Measurements from ENCODE around the gene TMEM256. TPM values are rescaled to one million over a fixed set of nuclear protein-coding genes. Genes with fewer than 3 reads are reported as not detected.

TMEM256 gene
- total RNA-seq, 1 donor from 2014 or later = 45.9 TPM

DNA sequence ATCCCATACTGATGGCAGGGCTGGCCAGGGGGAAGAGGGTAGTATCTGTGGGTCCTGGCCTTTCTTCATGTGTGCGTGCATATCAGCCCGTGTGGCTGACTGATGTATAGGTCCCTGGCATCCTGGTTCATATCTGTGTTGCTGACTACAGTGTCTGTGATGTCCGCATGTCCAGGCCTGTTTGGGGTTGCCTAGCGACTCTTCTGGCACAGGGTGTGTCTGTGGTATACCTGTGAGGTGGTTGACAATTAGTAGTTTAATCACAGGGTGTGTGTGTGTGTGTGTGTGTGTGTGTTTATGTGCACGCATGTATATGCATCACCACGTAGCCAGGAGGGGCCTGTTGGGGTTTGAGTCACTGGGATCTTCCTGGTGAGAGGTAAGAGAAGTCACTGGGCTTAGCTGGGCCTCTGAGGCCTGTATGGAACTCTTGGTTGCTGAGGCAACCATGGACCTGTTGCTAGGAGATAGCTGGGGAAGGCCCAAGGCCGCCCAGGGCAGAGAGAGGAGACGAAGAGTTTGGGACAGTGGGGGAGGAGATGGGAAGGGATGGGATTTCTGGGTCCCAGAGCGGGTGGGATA is 49.5 kb downstream of the TMEM256 start:
- no peak for DNase-seq (ENCODE audit: extremely low spot score, unreplicated experiment)
- Mint-ChIP-seq H3K9me3 (ENCODE audit: unreplicated experiment) (no peaks in the 10 kb centered on the region), H3K4me1 (ENCODE audit: unreplicated experiment) (peaks cover 44% of the 10 kb centered on the region), H3K36me3 (ENCODE audit: unreplicated experiment) (no peaks in the 10 kb centered on the region), H3K27ac (ENCODE audit: unreplicated experiment) (peak overlapping the region; percentile 43), H3K27me3 (ENCODE audit: unreplicated experiment) (no peaks in the 10 kb centered on the region), H3K4me3 (ENCODE audit: unreplicated experiment) (no peak overlapping the region)
- TF ChIP-seq, protein P1, sequence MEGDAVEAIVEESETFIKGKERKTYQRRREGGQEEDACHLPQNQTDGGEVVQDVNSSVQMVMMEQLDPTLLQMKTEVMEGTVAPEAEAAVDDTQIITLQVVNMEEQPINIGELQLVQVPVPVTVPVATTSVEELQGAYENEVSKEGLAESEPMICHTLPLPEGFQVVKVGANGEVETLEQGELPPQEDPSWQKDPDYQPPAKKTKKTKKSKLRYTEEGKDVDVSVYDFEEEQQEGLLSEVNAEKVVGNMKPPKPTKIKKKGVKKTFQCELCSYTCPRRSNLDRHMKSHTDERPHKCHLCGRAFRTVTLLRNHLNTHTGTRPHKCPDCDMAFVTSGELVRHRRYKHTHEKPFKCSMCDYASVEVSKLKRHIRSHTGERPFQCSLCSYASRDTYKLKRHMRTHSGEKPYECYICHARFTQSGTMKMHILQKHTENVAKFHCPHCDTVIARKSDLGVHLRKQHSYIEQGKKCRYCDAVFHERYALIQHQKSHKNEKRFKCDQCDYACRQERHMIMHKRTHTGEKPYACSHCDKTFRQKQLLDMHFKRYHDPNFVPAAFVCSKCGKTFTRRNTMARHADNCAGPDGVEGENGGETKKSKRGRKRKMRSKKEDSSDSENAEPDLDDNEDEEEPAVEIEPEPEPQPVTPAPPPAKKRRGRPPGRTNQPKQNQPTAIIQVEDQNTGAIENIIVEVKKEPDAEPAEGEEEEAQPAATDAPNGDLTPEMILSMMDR (IDR thresholded peaks at IDR 0.05) = no peak

Other genes with a start within 250 kb of the TMEM256 start
- gene ASGR1, start 224.7 kb downstream of the TMEM256 start, total RNA-seq = 1.6 and 2.4 TPM in 2 replicates
- 32.6 and 38.5 TPM in 2 replicates for gene DLG4, start 184.3 kb downstream of the TMEM256 start, total RNA-seq
- gene ACADVL, start 184.2 kb downstream of the TMEM256 start, total RNA-seq = 302 and 354 TPM in 2 replicates
- 87.7 and 99.7 TPM in 2 replicates for gene DVL2, start 169.6 kb downstream of the TMEM256 start, total RNA-seq
- 51.6 and 54.7 TPM in 2 replicates for gene PHF23, start 164.6 kb downstream of the TMEM256 start, total RNA-seq
- 642 TPM in 2 replicates for gene GABARAP, start 161.6 kb downstream of the TMEM256 start, total RNA-seq
- 145 and 151 TPM in 2 replicates for gene CTDNEP1, start 152.4 kb downstream of the TMEM256 start, total RNA-seq
- 30.2 and 37.6 TPM in 2 replicates for gene ELP5, start 151.9 kb downstream of the TMEM256 start, total RNA-seq
- 0.27 and 0.89 TPM in 2 replicates for gene CLDN7, start 141.6 kb downstream of the TMEM256 start, total RNA-seq
- 0.59 and 0.63 TPM in 2 replicates for gene SLC2A4, start 122.4 kb downstream of the TMEM256 start, total RNA-seq
- gene YBX2, start 109.5 kb downstream of the TMEM256 start, total RNA-seq = 0.40 TPM in 1 of 2 replicates, not detected in the other
- gene EIF5A, start 96.5 kb downstream of the TMEM256 start, total RNA-seq = 352 and 359 TPM in 2 replicates
- 54.9 and 61.9 TPM in 2 replicates for gene GPS2, start 88.7 kb downstream of the TMEM256 start, total RNA-seq
- gene NEURL4, start 74.8 kb downstream of the TMEM256 start, total RNA-seq = 38.0 and 45.1 TPM in 2 replicates
- gene ACAP1, start 67.6 kb downstream of the TMEM256 start, total RNA-seq = 2.0 and 4.2 TPM in 2 replicates
- 12.7 and 13.3 TPM in 2 replicates for gene KCTD11, start 51.9 kb downstream of the TMEM256 start, total RNA-seq
- not detected in 2 replicates for gene TMEM95, start 48.9 kb downstream of the TMEM256 start, total RNA-seq
- not detected in 2 replicates for gene TNK1, start 23.0 kb downstream of the TMEM256 start, total RNA-seq
- gene PLSCR3, start 9.6 kb downstream of the TMEM256 start, total RNA-seq = 73.9 and 81.4 TPM in 2 replicates
- 53.8 and 56.8 TPM in 2 replicates for gene NLGN2, start 3.7 kb upstream of the TMEM256 start, total RNA-seq
- gene SPEM1, start 16.2 kb upstream of the TMEM256 start, total RNA-seq = not detected in 2 replicates
- gene SPEM2, start 21.5 kb upstream of the TMEM256 start, total RNA-seq = not detected in 2 replicates
- not detected in 2 replicates for gene SPEM3, start 24.8 kb upstream of the TMEM256 start, total RNA-seq
- 6.4 and 6.7 TPM in 2 replicates for gene TMEM102, start 31.3 kb upstream of the TMEM256 start, total RNA-seq
- 1.3 and 1.5 TPM in 2 replicates for gene FGF11, start 35.4 kb upstream of the TMEM256 start, total RNA-seq
- gene CHRNB1, start 41.0 kb upstream of the TMEM256 start, total RNA-seq = 9.3 and 11.0 TPM in 2 replicates
- gene ZBTB4, start 75.5 kb upstream of the TMEM256 start, total RNA-seq = 47.9 and 49.7 TPM in 2 replicates
- gene SLC35G6, start 77.3 kb upstream of the TMEM256 start, total RNA-seq = not detected in 2 replicates
- gene POLR2A, start 80.3 kb upstream of the TMEM256 start, total RNA-seq = 148 and 149 TPM in 2 replicates
- gene TNFSF12, start 145.0 kb upstream of the TMEM256 start, total RNA-seq = 14.6 and 15.0 TPM in 2 replicates
- 1.3 and 1.5 TPM in 2 replicates for gene TNFSF13, start 154.7 kb upstream of the TMEM256 start, total RNA-seq
- gene SENP3, start 157.8 kb upstream of the TMEM256 start, total RNA-seq = 52.5 and 53.7 TPM in 2 replicates
- 1.1 TPM in 2 replicates for gene CD68, start 175.5 kb upstream of the TMEM256 start, total RNA-seq
- 34.2 and 42.2 TPM in 2 replicates for gene MPDU1, start 179.8 kb upstream of the TMEM256 start, total RNA-seq
- 0.78 TPM in 2 replicates for gene SOX15, start 186.0 kb upstream of the TMEM256 start, total RNA-seq
- gene FXR2, start 210.8 kb upstream of the TMEM256 start, total RNA-seq = 48.7 and 50.7 TPM in 2 replicates
- 134 and 135 TPM in 2 replicates for gene SAT2, start 223.7 kb upstream of the TMEM256 start, total RNA-seq
- 0.97 and 1.4 TPM in 2 replicates for gene SHBG, start 226.0 kb upstream of the TMEM256 start, total RNA-seq
- gene ATP1B2, start 246.8 kb upstream of the TMEM256 start, total RNA-seq = 2.4 and 3.0 TPM in 2 replicates